Activated B cell treated with CpG ODN at 0.5 μM for 24 hours (primary cell): Measurements from ENCODE around the gene FDXACB1. TPM values are rescaled to one million over a fixed set of nuclear protein-coding genes. Genes with fewer than 3 reads are reported as not detected.

Source experiments
- ATAC-seq: fragments of 200-7000 bp; cut with Tn5 transposase; one replicate; pipeline ENCODE4 v1.10.0; 2021; ENCODE audit warnings: low read depth, mild to moderate bottlenecking, moderate library complexity
- CTCF ChIA-PET: fragments of 350-600 bp; sonication (Branson Sonifier 250); formaldehyde crosslinking; loops from one replicate; lab custom pipeline; 2021; ENCODE audit warnings: antibody characterized with exemption; lab: Charles Lee
- POLR2A ChIA-PET: fragments of 350-600 bp; sonication (Branson Sonifier 250); formaldehyde crosslinking; loops from one replicate; lab custom pipeline; 2021; ENCODE audit warnings: antibody characterized with exemption; lab: Charles Lee
- DNase-seq: peaks from one replicate; pipeline ENCODE4 v3.0.0; 2022
- H3K27ac Mint-ChIP-seq: one replicate; pipeline ENCODE4 v1.8.0; 2020; ENCODE audit warnings: mixed read lengths
- H3K27me3 Mint-ChIP-seq: one replicate; pipeline ENCODE4 v1.8.0; 2021; ENCODE audit warnings: mixed read lengths
- H3K36me3 Mint-ChIP-seq: one replicate; pipeline ENCODE4 v1.8.0; 2021; ENCODE audit warnings: low read depth, mixed read lengths
- H3K4me1 Mint-ChIP-seq: one replicate; pipeline ENCODE4 v1.8.0; 2021; ENCODE audit warnings: mixed read lengths
- H3K4me3 Mint-ChIP-seq: one replicate; pipeline ENCODE4 v1.8.0; 2020; ENCODE audit warnings: mild to moderate bottlenecking, mixed read lengths
- H3K9me3 Mint-ChIP-seq: one replicate; pipeline ENCODE4 v1.8.0; 2020; ENCODE audit warnings: mixed read lengths
- CTCF ChIP-seq: fragments of 200-600 bp; IDR thresholded peaks from one replicate; pipeline ENCODE4 v1.8.0; 2022; ENCODE audit warnings: antibody characterized with exemption, mild to moderate bottlenecking
- intact Hi-C: fragments of 100-400 bp; cut with micrococcal nuclease; formaldehyde crosslinking; loops from one replicate; pipeline ENCODE4 v1.15.1; 2024
- total RNA-seq: library from RNA; stranded (reverse); gene quantifications from 2 replicates; pipeline ENCODE4 v1.2.3, GENCODE V29; 2022

FDXACB1 gene
- total RNA-seq, 1 donor from 2014 or later: 7.4 TPM

- Mint-ChIP-seq H3K36me3 (peaks cover 62% of the 10 kb centered on the region), H3K27ac (no peak overlapping the region), H3K27me3 (no peaks in the 10 kb centered on the region), H3K4me1 (peaks cover 2% of the 10 kb centered on the region), H3K9me3 (no peaks in the 10 kb centered on the region), H3K4me3 (no peak overlapping the region)
- no peak for ATAC-seq
- TF ChIP-seq CTCF: no peak
- intact Hi-C loops: no loop called here
- ChIA-PET POLR2A (no interaction called here), CTCF (no interaction called here)
- no peak for DNase-seq
Measured at GRCh38 chr11:111846063-111846462, 32.9 kb downstream of the FDXACB1 start.

- ChIA-PET CTCF (interaction anchor here (1.0 to 1.6 kb wide), 2 partner anchors 25 to 258 kb away, joined by 3 read pairs; no protein-coding TSS in a partner anchor), POLR2A (no interaction called here)
- ATAC-seq (no peak), DNase-seq (no peak)
- H3K4me3 Mint-ChIP-seq: no peak overlapping the region
- peaks cover 59% of the 10 kb centered on the region for H3K36me3 Mint-ChIP-seq
- H3K4me1 Mint-ChIP-seq: peaks cover 2% of the 10 kb centered on the region
- no peaks in the 10 kb centered on the region for H3K27me3 Mint-ChIP-seq
- no peaks in the 10 kb centered on the region for H3K9me3 Mint-ChIP-seq
- no peak for TF ChIP-seq CTCF
- intact Hi-C loops: no loop called here
- no peak overlapping the region for H3K27ac Mint-ChIP-seq
Measured at GRCh38 chr11:111845276-111846028, 33.5 kb downstream of the FDXACB1 start.

- ChIA-PET CTCF (interaction anchor here (1.3 to 2.9 kb wide), 7 partner anchors 27 to 284 kb away, joined by 3 to 23 read pairs (median 8); no protein-coding TSS in a partner anchor), POLR2A (no interaction called here)
- Mint-ChIP-seq H3K9me3 (no peaks in the 10 kb centered on the region), H3K27ac (no peak overlapping the region), H3K4me3 (no peak overlapping the region), H3K36me3 (peaks cover 54% of the 10 kb centered on the region), H3K27me3 (no peaks in the 10 kb centered on the region), H3K4me1 (peaks cover 2% of the 10 kb centered on the region)
- DNase-seq (no peak), ATAC-seq (no peak)
- no peak for TF ChIP-seq CTCF
- intact Hi-C loops: no loop called here
Measured at GRCh38 chr11:111843661-111844060, 35.3 kb downstream of the FDXACB1 start.

- ATAC-seq (peak; percentile 84), DNase-seq (peak; percentile 69)
- Mint-ChIP-seq H3K36me3 (peaks cover 52% of the 10 kb centered on the region), H3K9me3 (no peaks in the 10 kb centered on the region), H3K4me3 (no peak overlapping the region), H3K27ac (no peak overlapping the region), H3K27me3 (no peaks in the 10 kb centered on the region), H3K4me1 (peaks cover 2% of the 10 kb centered on the region)
- intact Hi-C loops: loop anchor here (1.0 kb wide), 4 partner anchors 64 to 276 kb away; partner anchors contain the start of gene SIK2
- ChIA-PET POLR2A (no interaction called here), CTCF (interaction anchor here (0.6 to 2.9 kb wide), 23 partner anchors 8 to 1767 kb away, joined by 3 to 23 read pairs (median 4); partner anchors contain the start of gene SIK2)
- peak; percentile 86 for TF ChIP-seq CTCF
Measured at GRCh38 chr11:111841370-111842053, 37.5 kb downstream of the FDXACB1 start.

GRCh38 chr11:111840143-111840542 is 38.8 kb downstream of the FDXACB1 start:
- no peaks in the 10 kb centered on the region for H3K27me3 Mint-ChIP-seq
- ATAC-seq (no peak), DNase-seq (no peak)
- ChIA-PET CTCF (interaction anchor here (1.1 to 1.5 kb wide), 4 partner anchors 247 to 277 kb away, joined by 3 to 6 read pairs (median 3); no protein-coding TSS in a partner anchor), POLR2A (no interaction called here)
- H3K4me3 Mint-ChIP-seq: no peak overlapping the region
- peaks cover 2% of the 10 kb centered on the region for H3K4me1 Mint-ChIP-seq
- H3K9me3 Mint-ChIP-seq: no peaks in the 10 kb centered on the region
- TF ChIP-seq CTCF: no peak
- intact Hi-C loops: no loop called here
- peaks cover 58% of the 10 kb centered on the region for H3K36me3 Mint-ChIP-seq
- no peak overlapping the region for H3K27ac Mint-ChIP-seq
